ENCODE data around the gene SLC39A11. TPM values are rescaled to one million over a fixed set of nuclear protein-coding genes. Genes with fewer than 3 reads are reported as not detected.

SLC39A11 gene
- total and polyA plus RNA-seq, 2 of the 13 experiments (the other 11 are each of a cell fraction or from before 2014, with no cell fraction given): 17.2 to 31.5 TPM

GRCh38 chr17:72789711-72790110 is 302.8 kb downstream of the SLC39A11 start:
- Histone ChIP-seq H3K4me1 (ENCODE audit: insufficient read depth, low read length) (peaks cover 25% of the 10 kb centered on the region), H3K4me2 (ENCODE audit: low read depth, low read length) (no peak overlapping the region), H3K27ac (ENCODE audit: extremely low read length, insufficient read depth, low read length) (peak overlapping the region; percentile 37), H3K27me3 (ENCODE audit: control insufficient read depth in 1 of 2, insufficient read depth in 2 of 2, low read length in 2 of 2) (no peaks in the 10 kb centered on the region), H2AFZ (ENCODE audit: low read length) (no peak overlapping the region), H3K4me3 (replicated peaks in 1 of 3; ENCODE audit: insufficient read depth in 1 of 3, low read depth in 2 of 3, low read length in 3 of 3) (no peak overlapping the region), H3K79me2 (ENCODE audit: insufficient read depth, low read length) (no peaks in the 10 kb centered on the region), H3K36me3 (replicated peaks in 1 of 2; ENCODE audit: control insufficient read depth in 1 of 2, insufficient read depth in 2 of 2, low read length in 2 of 2) (no peaks in the 10 kb centered on the region), H4K20me1 (ENCODE audit: insufficient read depth, low read length) (no peaks in the 10 kb centered on the region), H3K9ac (ENCODE audit: insufficient read depth, low read depth, low read length) (no peak overlapping the region), H3K9me3 (ENCODE audit: low read length) (peaks cover 6% of the 10 kb centered on the region; the same call in 1 of the 2 replicates)
- ChIA-PET POLR2A (no interaction called here), CTCF (ENCODE audit: low intra/inter-chr PET ratio, low total read pairs) (no interaction called here)
- intact Hi-C loops (cut with micrococcal nuclease; ENCODE audit: unreplicated experiment): loop anchor here (2.0 kb wide), 1 partner anchor 57 kb away; no protein-coding TSS in a partner anchor
- FAIRE-seq (no peak), ATAC-seq (no peak), DNase-seq (ENCODE audit: low spot score) (no peak)
- 94% methylated on average over 6 of the region's 6 CpGs for WGBS (ENCODE audit: low lambda C conversion rate)
- TF ChIP-seq NR1H2 (CRISPR knock-in tag; IDR thresholded peaks at IDR 0.05; ENCODE audit: borderline replicate concordance, low read depth): no peak
- no peak for TF ChIP-seq HNF4G (IDR thresholded peaks at IDR 0.05; ENCODE audit: borderline replicate concordance, low read depth, low read length)
- no peak for TF ChIP-seq HNF4G (CRISPR knock-in tag; IDR thresholded peaks at IDR 0.05; ENCODE audit: borderline replicate concordance, low read depth)
- TF ChIP-seq SIX4 (CRISPR knock-in tag; IDR thresholded peaks at IDR 0.05): no peak
- TF ChIP-seq MTF2 (CRISPR knock-in tag; IDR thresholded peaks at IDR 0.05; ENCODE audit: borderline replicate concordance): no peak
- no peak for TF ChIP-seq ZNF776 (CRISPR knock-in tag; IDR thresholded peaks at IDR 0.05)
- TF ChIP-seq ZNF292 (CRISPR knock-in tag; IDR thresholded peaks at IDR 0.05; ENCODE audit: borderline replicate concordance, low read depth): no peak
- TF ChIP-seq ZBTB7A (CRISPR knock-in tag; IDR thresholded peaks at IDR 0.05): no peak
- no peak for TF ChIP-seq CSRNP2 (CRISPR knock-in tag; conservative IDR thresholded peaks at IDR 0.05; ENCODE audit: low read depth)
- no peak for TF ChIP-seq MBNL3 (CRISPR knock-in tag; conservative IDR thresholded peaks at IDR 0.05)
- TF ChIP-seq ZNF878 (CRISPR knock-in tag; IDR thresholded peaks at IDR 0.05): no peak
- no peak for TF ChIP-seq ZNF547 (CRISPR knock-in tag; IDR thresholded peaks at IDR 0.05)
- TF ChIP-seq ZNF747 (CRISPR knock-in tag; IDR thresholded peaks at IDR 0.05; ENCODE audit: borderline replicate concordance): no peak
- no peak for TF ChIP-seq NPAS2 (CRISPR knock-in tag; IDR thresholded peaks at IDR 0.05; ENCODE audit: borderline replicate concordance)
- in situ Hi-C loops (cut with HindIII; ENCODE audit: extremely low pct_ligation_motif_present, low pct_unique_long_range_greater_than_20kb): no loop called here
- BruUV-seq (replicated peaks): no TSS peak

Measured in HepG2 (cell line).